ENCODE results near the gene RB1. TPM values are rescaled to one million over a fixed set of nuclear protein-coding genes. Genes with fewer than 3 reads are reported as not detected.

The RB1 gene
- total and polyA plus RNA-seq, 2 donors (not counting 3 experiments of a cell fraction or from before 2014, with no cell fraction given) = 8.0 to 41.2 TPM

DNA sequence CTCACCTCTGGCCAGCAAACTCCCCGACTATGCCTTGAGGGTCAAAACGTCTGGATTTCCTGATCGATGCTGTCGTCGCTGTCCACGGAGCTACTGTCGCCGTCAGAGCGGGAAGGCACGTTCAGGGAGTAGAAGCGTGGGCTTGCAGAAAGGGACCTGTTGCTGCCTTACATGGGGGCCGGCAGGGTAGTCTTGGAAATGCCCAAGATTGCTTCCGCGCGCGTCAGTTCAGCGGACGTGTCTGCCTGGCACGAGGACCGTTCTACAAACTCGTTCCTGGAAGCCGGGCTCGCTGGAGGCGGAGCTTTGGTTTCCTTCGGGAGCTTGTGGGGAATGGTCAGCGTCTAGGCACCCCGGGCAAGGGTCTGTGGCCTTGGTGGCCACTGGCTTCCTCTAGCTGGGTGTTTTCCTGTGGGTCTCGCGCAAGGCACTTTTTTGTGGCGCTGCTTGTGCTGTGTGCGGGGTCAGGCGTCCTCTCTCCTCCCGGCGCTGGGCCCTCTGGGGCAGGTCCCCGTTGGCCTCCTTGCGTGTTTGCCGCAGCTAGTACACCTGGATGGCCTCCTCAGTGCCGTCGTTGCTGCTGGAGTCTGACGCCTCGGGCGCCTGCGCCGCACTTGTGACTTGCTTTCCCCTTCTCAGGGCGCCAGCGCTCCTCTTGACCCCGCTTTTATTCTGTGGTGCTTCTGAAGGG is 15.4 kb downstream of the RB1 start:
- Histone ChIP-seq H3K9me3 (replicated peaks; ENCODE audit: control insufficient read depth, insufficient read depth, low read length) (no peaks in the 10 kb centered on the region), H3K36me3 (ENCODE audit: control insufficient read depth in 2 of 2, extremely low read depth in 1 of 2, insufficient read depth in 2 of 2, low read length in 2 of 2) (peaks cover 0 to 7% of the 10 kb centered on the region in 2 experiments), H3K4me2 (ENCODE audit: insufficient read depth, low read length) (no peak overlapping the region), H4K20me1 (replicated peaks; ENCODE audit: control insufficient read depth, extremely low read depth, insufficient read depth, low read length) (no peaks in the 10 kb centered on the region), H3K9ac (replicated peaks; ENCODE audit: extremely low read depth, insufficient read depth, low read length) (no peak overlapping the region), H3K27ac (ENCODE audit: insufficient read depth, low read depth, low read length) (no peak overlapping the region), H3K4me1 (ENCODE audit: control insufficient read depth, extremely low read depth, insufficient read depth, low read length) (no peaks in the 10 kb centered on the region), H2AFZ (ENCODE audit: low read depth, low read length) (no peak overlapping the region), H3K79me2 (ENCODE audit: control insufficient read depth, insufficient read depth, low read length) (peaks cover 8% of the 10 kb centered on the region), H3K9me1 (replicated peaks; ENCODE audit: control insufficient read depth, extremely low read depth, insufficient read depth, low read length) (no peaks in the 10 kb centered on the region), H3K27me3 (ENCODE audit: control insufficient read depth in 2 of 2, insufficient read depth in 2 of 2, low read length in 2 of 2) (no peaks in the 10 kb centered on the region), H3K4me3 (replicated peaks in 1 of 3; ENCODE audit: insufficient read depth in 1 of 3, low read depth in 1 of 3, low read length in 3 of 3) (no peak overlapping the region)
- CTCF ChIA-PET = interaction anchor here (1.7 kb wide), 1 partner anchor 15 kb away, joined by 4 read pairs; no protein-coding TSS in a partner anchor
- TF ChIP-seq, protein P1, sequence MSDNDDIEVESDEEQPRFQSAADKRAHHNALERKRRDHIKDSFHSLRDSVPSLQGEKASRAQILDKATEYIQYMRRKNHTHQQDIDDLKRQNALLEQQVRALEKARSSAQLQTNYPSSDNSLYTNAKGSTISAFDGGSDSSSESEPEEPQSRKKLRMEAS (IDR thresholded peaks at IDR 0.05; ENCODE audit: insufficient read depth, insufficient read length) = no peak
- TF ChIP-seq, protein P2, sequence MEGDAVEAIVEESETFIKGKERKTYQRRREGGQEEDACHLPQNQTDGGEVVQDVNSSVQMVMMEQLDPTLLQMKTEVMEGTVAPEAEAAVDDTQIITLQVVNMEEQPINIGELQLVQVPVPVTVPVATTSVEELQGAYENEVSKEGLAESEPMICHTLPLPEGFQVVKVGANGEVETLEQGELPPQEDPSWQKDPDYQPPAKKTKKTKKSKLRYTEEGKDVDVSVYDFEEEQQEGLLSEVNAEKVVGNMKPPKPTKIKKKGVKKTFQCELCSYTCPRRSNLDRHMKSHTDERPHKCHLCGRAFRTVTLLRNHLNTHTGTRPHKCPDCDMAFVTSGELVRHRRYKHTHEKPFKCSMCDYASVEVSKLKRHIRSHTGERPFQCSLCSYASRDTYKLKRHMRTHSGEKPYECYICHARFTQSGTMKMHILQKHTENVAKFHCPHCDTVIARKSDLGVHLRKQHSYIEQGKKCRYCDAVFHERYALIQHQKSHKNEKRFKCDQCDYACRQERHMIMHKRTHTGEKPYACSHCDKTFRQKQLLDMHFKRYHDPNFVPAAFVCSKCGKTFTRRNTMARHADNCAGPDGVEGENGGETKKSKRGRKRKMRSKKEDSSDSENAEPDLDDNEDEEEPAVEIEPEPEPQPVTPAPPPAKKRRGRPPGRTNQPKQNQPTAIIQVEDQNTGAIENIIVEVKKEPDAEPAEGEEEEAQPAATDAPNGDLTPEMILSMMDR (IDR thresholded peaks at IDR 0.05; ENCODE audit: extremely low read depth in 1 of 2, insufficient read depth in 1 of 2, low read depth in 1 of 2, low read length in 2 of 2) = no peak
- TF ChIP-seq POLR2A (IDR thresholded peaks at IDR 0.05; ENCODE audit: low read depth, low read length) (no peak), POLR2AphosphoS5 (IDR thresholded peaks at IDR 0.05; ENCODE audit: insufficient read depth, low read depth, low read length) (no peak), GATA2 (IDR thresholded peaks at IDR 0.05; ENCODE audit: insufficient read depth, insufficient read length, low read depth, low read length) (no peak), JUN (IDR thresholded peaks at IDR 0.05; ENCODE audit: borderline replicate concordance, insufficient read depth, insufficient read length, low read depth) (no peak), EZH2 (IDR thresholded peaks at IDR 0.05; ENCODE audit: borderline replicate concordance, low read depth, low read length, severe bottlenecking) (no peak), FOS (IDR thresholded peaks at IDR 0.05; ENCODE audit: borderline replicate concordance, insufficient read depth, low read length) (no peak), MYC (IDR thresholded peaks at IDR 0.05; ENCODE audit: low read depth, low read length) (no peak)
- POLR2A ChIA-PET = no interaction called here
- FAIRE-seq = no peak
- BruUV-seq (replicated peaks) = no TSS peak
- DNase-seq (ENCODE audit: low read depth, low spot score) = no peak
- dilution Hi-C loops (cut with MboI; ENCODE audit: extremely low pct_ligation_motif_present, low sequenced_read_pairs) = no loop called here
- intact Hi-C loops (cut with micrococcal nuclease) = no loop called here

Data from endothelial cell of umbilical vein (primary cell).